ENCODE results near the gene CBX3.

CBX3 gene

GRCh38 chr7:26197153-26198115 is 4.1 kb upstream of the CBX3 start:
- ATAC-seq: no peak
- no peak for TF ChIP-seq PPARA (CRISPR knock-in tag; IDR thresholded peaks at IDR 0.05; ENCODE audit: borderline replicate concordance)
- no peak for TF ChIP-seq CSRNP3 (CRISPR knock-in tag; IDR thresholded peaks at IDR 0.05)
- no peak for TF ChIP-seq BACH2 (CRISPR knock-in tag; IDR thresholded peaks at IDR 0.05; ENCODE audit: borderline replicate concordance)
- no peak for TF ChIP-seq TOX (CRISPR knock-in tag; IDR thresholded peaks at IDR 0.05; ENCODE audit: borderline replicate concordance)
- TF ChIP-seq SNAI2 (CRISPR knock-in tag; IDR thresholded peaks at IDR 0.05): no peak
- no peak for TF ChIP-seq CSDC2 (CRISPR knock-in tag; IDR thresholded peaks at IDR 0.05)
- TF ChIP-seq OSR1 (CRISPR knock-in tag; IDR thresholded peaks at IDR 0.05): no peak
- TF ChIP-seq ZNF565 (CRISPR knock-in tag; conservative IDR thresholded peaks at IDR 0.05; ENCODE audit: low read depth): no peak
- TF ChIP-seq TCF4 (CRISPR knock-in tag; IDR thresholded peaks at IDR 0.05; ENCODE audit: borderline replicate concordance): no peak
- TF ChIP-seq, protein P1, sequence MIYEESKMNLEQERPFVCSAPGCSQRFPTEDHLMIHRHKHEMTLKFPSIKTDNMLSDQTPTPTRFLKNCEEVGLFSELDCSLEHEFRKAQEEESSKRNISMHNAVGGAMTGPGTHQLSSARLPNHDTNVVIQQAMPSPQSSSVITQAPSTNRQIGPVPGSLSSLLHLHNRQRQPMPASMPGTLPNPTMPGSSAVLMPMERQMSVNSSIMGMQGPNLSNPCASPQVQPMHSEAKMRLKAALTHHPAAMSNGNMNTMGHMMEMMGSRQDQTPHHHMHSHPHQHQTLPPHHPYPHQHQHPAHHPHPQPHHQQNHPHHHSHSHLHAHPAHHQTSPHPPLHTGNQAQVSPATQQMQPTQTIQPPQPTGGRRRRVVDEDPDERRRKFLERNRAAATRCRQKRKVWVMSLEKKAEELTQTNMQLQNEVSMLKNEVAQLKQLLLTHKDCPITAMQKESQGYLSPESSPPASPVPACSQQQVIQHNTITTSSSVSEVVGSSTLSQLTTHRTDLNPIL (CRISPR knock-in tag; IDR thresholded peaks at IDR 0.05; ENCODE audit: low read depth): no peak
- TF ChIP-seq GLIS3 (CRISPR knock-in tag; IDR thresholded peaks at IDR 0.05): no peak
- TF ChIP-seq ZC3H10 (CRISPR knock-in tag; IDR thresholded peaks at IDR 0.05): no peak
- no peak for TF ChIP-seq ISL1 (CRISPR knock-in tag; IDR thresholded peaks at IDR 0.05)
- TF ChIP-seq TSHZ2 (CRISPR knock-in tag; IDR thresholded peaks at IDR 0.05): no peak
- no peak for TF ChIP-seq ZNF8 (CRISPR knock-in tag; IDR thresholded peaks at IDR 0.05)
- TF ChIP-seq POU6F1 (CRISPR knock-in tag; IDR thresholded peaks at IDR 0.05; ENCODE audit: borderline replicate concordance, low read depth): no peak

GRCh38 chr7:26198133-26198780 is 3.3 kb upstream of the CBX3 start:
- ATAC-seq: no peak
- TF ChIP-seq ZNF8 (CRISPR knock-in tag; IDR thresholded peaks at IDR 0.05) (no peak), GLIS3 (CRISPR knock-in tag; IDR thresholded peaks at IDR 0.05) (no peak)

GRCh38 chr7:26198781-26199169 is 2.8 kb upstream of the CBX3 start:
- no peak for ATAC-seq
- TF ChIP-seq GLIS3 (CRISPR knock-in tag; IDR thresholded peaks at IDR 0.05) (no peak), CSRNP3 (CRISPR knock-in tag; IDR thresholded peaks at IDR 0.05) (no peak), PPARA (CRISPR knock-in tag; IDR thresholded peaks at IDR 0.05; ENCODE audit: borderline replicate concordance) (no peak), TSHZ2 (CRISPR knock-in tag; IDR thresholded peaks at IDR 0.05) (no peak), OSR1 (CRISPR knock-in tag; IDR thresholded peaks at IDR 0.05) (no peak), BACH2 (CRISPR knock-in tag; IDR thresholded peaks at IDR 0.05; ENCODE audit: borderline replicate concordance) (no peak), RARB (CRISPR knock-in tag; IDR thresholded peaks at IDR 0.05) (no peak), ZC3H10 (CRISPR knock-in tag; IDR thresholded peaks at IDR 0.05) (no peak), ZFP30 (CRISPR knock-in tag; IDR thresholded peaks at IDR 0.05) (no peak), SNAI2 (CRISPR knock-in tag; IDR thresholded peaks at IDR 0.05) (no peak), ISL1 (CRISPR knock-in tag; IDR thresholded peaks at IDR 0.05) (no peak), ARNTL (CRISPR knock-in tag; IDR thresholded peaks at IDR 0.05; ENCODE audit: borderline replicate concordance, low read depth) (no peak), POU6F1 (CRISPR knock-in tag; IDR thresholded peaks at IDR 0.05; ENCODE audit: borderline replicate concordance, low read depth) (no peak)
- TF ChIP-seq, protein P1 (CRISPR knock-in tag; IDR thresholded peaks at IDR 0.05; ENCODE audit: low read depth): no peak

All from SK-N-SH treated with all-trans-retinoic acid at 6 μM for 48 hours (cell line).